GM21390 (cell line): ENCODE results near the gene NCOA5.

ENCODE experiments used
- ATAC-seq: cut with Tn5 transposase; IDR thresholded peaks from one replicate; pipeline ENCODE4 v1.9.1; 2021; ENCODE audit not compliant: unreplicated experiment

Gene NCOA5

DNA sequence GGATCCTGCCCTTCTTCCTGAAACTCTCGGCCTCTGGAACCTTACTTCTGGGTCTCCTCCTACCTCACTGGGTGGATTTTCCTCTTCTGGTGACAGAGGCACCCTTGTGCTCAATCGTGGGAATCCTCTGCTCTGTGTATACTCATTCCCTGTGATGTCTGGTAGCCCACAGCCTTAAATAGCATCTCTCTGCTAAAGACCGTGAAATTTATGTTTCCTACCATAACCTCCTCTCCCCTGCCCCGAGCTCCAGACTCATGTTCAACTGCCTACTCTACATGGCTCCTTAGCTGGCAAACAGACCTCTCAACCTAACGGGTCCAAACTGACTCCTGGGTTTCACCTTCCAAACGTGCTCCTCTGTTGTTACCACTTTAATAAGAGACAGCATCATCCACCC lies 71.2 kb downstream of the NCOA5 start:
- ATAC-seq, result no peak

DNA sequence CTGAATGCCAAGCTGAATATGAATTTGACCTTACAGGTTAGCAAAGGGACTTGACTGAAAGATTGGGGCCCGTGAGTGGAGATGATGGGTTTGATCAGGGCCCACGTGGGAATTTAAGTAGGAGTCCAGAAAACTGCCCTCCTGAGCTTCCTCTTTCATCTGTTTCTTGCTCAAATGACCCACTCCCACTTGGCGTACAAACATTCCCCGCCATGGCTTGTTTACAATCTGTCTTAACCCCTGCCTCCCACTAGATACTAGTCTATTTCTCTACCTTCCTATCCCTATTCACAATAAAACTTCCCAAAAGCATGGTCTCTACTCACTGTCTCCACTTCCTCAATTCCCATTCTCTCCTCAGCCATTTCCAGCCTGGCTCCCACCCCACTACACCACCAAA lies 71.7 kb downstream of the NCOA5 start:
- no peak for ATAC-seq

DNA sequence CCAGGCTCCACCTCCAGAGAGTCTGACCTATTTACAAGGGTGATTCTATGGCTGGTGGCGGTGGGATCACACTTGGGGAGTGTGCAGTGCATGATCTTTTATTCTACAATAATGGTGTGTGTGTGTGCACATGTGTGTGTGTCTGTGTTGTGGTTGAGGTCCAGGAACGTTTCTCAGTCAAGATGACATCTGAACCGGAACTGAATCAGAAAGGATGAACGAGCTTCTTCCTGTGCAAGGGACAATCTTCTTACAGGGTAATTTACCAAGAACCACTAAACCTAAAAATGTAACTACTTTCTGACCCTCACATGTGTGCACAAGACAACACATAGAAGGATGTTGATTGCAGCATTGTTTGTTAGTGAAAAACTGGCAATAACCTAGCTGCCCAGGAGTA lies 72.5 kb downstream of the NCOA5 start:
- ATAC-seq, result no peak

DNA sequence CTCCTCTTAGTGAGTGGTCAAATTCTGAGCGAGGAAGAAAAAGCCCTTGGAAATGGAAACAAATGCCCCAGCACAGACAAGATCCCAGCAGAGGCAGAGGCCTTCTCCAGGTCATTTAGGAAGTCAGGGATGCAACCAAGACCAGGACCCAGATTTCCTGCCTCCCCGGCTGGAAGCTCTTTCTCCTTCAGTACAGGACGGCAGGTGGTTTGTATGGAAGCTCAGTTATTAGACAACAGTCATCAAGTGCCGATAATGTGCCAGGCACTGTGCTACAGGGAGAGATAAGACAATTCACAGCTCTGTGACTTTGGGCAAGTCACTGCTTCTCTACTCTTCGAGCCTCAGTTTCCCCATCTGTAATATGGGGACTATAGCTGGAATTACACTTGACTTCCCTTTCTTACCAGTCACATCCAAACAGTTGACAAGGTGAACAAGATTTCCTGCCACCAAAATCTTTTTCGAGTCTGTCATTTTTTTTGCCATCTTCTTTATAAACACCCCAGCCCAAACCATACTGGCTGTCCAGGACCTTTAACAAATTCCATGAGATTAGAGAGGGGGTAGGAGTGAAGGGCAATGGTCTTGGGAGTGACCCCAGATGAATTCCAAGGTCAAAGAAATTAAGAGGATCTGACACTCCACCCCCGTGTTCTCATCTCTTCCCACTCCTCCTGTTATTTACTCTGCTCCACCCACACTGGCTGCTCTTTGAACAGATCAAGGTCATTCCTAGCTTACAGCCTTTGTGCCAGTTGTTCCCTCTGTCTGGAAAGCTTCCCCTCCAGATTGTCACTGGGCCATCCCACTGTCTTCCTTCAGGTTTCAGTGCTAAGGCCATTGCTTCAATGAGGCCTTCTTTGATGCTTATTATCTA lies 75.0 kb downstream of the NCOA5 start:
- no peak for ATAC-seq

DNA sequence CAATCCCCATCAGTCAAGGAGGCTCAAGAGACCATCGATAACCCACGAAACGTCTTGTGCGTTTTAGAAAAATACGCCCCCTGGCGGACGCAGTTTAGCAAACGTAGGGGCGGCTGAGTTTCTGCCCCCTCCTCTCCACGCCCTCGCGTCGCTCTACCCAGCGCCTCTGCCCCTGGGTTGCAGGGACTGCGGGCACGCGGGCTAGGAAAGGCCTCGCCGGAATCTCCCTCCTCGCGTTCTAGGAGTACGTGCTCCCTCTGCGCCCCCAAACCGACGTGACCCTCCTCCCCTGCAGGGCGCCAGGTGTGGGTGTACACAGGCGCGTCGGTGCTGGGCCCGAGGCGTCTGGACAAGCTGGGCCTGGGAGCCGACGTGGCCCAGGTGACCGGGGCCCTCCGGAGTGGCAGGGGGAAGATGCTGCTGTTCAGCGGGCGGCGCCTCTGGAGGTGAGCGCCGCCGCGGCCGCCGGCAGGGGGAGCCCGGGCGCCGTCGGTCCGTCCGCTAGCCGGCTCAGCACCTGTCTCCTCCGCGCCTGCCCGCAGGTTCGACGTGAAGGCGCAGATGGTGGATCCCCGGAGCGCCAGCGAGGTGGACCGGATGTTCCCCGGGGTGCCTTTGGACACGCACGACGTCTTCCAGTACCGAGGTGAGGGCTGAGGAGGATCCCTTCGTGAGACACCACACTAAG lies 75.8 kb downstream of the NCOA5 start:
- no peak for ATAC-seq

DNA sequence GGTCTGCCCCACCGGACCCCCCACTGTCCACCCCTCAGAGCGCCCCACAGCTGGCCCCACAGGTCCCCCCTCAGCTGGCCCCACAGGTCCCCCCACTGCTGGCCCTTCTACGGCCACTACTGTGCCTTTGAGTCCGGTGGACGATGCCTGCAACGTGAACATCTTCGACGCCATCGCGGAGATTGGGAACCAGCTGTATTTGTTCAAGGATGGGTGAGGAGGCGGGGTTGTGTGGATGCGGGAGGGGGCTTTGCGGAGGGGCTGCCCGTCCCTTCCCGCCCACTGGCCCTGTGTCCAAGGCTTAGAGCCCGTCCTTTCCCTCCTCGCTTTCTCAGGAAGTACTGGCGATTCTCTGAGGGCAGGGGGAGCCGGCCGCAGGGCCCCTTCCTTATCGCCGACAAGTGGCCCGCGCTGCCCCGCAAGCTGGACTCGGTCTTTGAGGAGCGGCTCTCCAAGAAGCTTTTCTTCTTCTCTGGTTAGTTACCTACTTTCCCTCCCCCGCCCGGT lies 76.4 kb downstream of the NCOA5 start:
- no peak for ATAC-seq

DNA sequence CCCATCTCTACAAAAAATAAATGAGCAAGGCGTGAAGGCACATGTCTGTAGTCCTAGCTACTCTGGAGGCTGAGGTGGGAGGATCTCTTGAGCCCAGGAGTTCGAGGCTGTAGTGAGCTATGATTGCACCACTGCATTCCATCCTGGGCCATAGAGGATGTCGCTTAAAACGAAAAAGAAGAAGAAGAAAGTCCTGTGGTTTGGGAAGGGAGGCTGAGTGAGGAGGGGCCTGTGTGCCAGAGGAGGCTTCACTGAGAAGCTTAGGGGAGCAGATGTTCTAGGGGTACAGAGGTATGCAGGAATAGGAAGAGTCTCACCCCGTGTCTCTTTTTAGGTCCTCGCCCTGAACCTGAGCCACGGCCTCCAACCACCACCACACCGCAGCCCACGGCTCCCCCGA lies 76.8 kb downstream of the NCOA5 start:
- ATAC-seq, result no peak

DNA sequence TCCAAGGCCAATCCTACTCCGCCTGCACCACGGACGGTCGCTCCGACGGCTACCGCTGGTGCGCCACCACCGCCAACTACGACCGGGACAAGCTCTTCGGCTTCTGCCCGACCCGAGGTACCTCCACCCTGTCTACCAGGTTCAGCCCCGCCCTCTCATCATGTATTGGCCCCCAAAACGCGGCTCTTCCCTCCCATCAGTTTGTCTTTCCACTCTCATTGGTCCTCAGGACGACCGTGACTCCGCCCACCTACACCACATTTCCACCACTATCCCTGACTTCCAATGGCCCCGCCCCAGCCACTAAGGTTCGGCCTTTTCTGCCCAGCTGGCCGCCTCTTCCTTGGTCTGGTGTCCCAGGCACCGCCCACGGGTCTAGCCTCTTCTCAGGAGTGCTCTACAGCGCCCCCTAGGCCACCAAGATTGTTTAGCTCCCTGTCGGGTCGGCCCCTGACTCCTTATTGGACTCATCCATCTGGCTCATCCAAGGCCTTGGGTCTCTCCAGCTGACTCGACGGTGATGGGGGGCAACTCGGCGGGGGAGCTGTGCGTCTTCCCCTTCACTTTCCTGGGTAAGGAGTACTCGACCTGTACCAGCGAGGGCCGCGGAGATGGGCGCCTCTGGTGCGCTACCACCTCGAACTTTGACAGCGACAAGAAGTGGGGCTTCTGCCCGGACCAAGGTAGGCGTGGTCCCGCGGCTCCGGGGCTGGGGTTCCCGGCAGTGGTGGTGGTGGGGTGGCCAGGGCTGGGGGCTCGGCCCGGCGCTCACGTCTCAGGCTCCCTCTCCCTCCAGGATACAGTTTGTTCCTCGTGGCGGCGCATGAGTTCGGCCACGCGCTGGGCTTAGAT lies 77.9 kb downstream of the NCOA5 start:
- ATAC-seq, result no peak
